Liver (tissue), 9 donors: ENCODE data around the gene FAXC. TPM values are rescaled to one million over a fixed set of nuclear protein-coding genes. Genes with fewer than 3 reads are reported as not detected.

Experiments
- DNase-seq: peaks from one replicate; pipeline ENCODE4 v3.0.0-alpha.2; 2017; ENCODE audit warnings: low spot score
- H3K27ac ChIP-seq, 2 donors: one replicate each; pipeline ENCODE4 v1.7.0; 2013; ENCODE audit warnings: inconsistent platforms in 2 of 2, low read length in 2 of 2, control low read depth in 1 of 2, low read depth in 1 of 2, mild to moderate bottlenecking in 1 of 2
- H3K27me3 ChIP-seq, 4 donors: one replicate each; pipeline versions ENCODE4 v1.6.1 to v1.7.0; 2013; ENCODE audit warnings: low read length in 3 of 4, inconsistent platforms in 1 of 4, mild to moderate bottlenecking in 1 of 4, moderate library complexity in 1 of 4; ENCODE audit not compliant: control insufficient read depth in 4 of 4, insufficient read depth in 4 of 4
- H3K36me3 ChIP-seq, 4 donors: one replicate each; pipeline versions ENCODE4 v1.6.1 to v1.7.0; 2013; ENCODE audit warnings: low read length in 3 of 4, mild to moderate bottlenecking in 3 of 4, low read depth in 1 of 4, moderate library complexity in 1 of 4; ENCODE audit not compliant: control insufficient read depth in 4 of 4, insufficient read depth in 3 of 4
- H3K4me1 ChIP-seq, 4 donors: one replicate each; pipeline versions ENCODE4 v1.6.1 to v1.7.0; 2013; ENCODE audit warnings: low read length in 3 of 4, mild to moderate bottlenecking in 3 of 4, moderate library complexity in 1 of 4; ENCODE audit not compliant: control insufficient read depth in 4 of 4, insufficient read depth in 4 of 4
- H3K4me3 ChIP-seq, 3 donors: one replicate each; pipeline versions ENCODE4 v1.6.1 to v1.7.0; 2013; ENCODE audit warnings: low read length in 3 of 3, control low read depth in 1 of 3, low read depth in 1 of 3, mild to moderate bottlenecking in 1 of 3
- H3K9ac ChIP-seq, 2 donors: one replicate each; pipeline ENCODE4 v1.7.0; 2013; ENCODE audit warnings: low read length in 2 of 2, mild to moderate bottlenecking in 2 of 2, moderate library complexity in 2 of 2, control low read depth in 1 of 2, low read depth in 1 of 2
- H3K9me3 ChIP-seq, 4 donors: one replicate each; pipeline versions ENCODE4 v1.6.1 to v1.7.0; 2013; ENCODE audit warnings: low read length in 3 of 4; ENCODE audit not compliant: control insufficient read depth in 4 of 4
- ATF3 ChIP-seq: IDR thresholded peaks from 2 replicates; pipeline ENCODE4 v1.6.1; 2016; ENCODE audit warnings: antibody characterized with exemption
- FOXA1 ChIP-seq: IDR thresholded peaks from 2 replicates; pipeline ENCODE4 v1.6.1; 2016; ENCODE audit warnings: antibody characterized with exemption
- GABPA ChIP-seq, 2 donors: IDR thresholded peaks in 1 of 2; conservative IDR thresholded peaks in 1 of 2; 2 replicates each; pipeline ENCODE4 v1.6.1; 2016; ENCODE audit warnings: antibody characterized with exemption in 2 of 2, mild to moderate bottlenecking in 1 of 2, moderate library complexity in 1 of 2
- HNF4A ChIP-seq, 2 donors: conservative IDR thresholded peaks; 2 replicates each; pipeline ENCODE4 v1.6.1; 2016; ENCODE audit warnings: antibody characterized with exemption in 2 of 2, mild to moderate bottlenecking in 2 of 2
- HNF4G ChIP-seq: IDR thresholded peaks from 2 replicates; pipeline ENCODE4 v1.6.1; 2016; ENCODE audit warnings: antibody characterized with exemption
- JUND ChIP-seq, 2 donors: IDR thresholded peaks; 2 replicates each; pipeline ENCODE4 v1.6.1; 2016; ENCODE audit warnings: antibody characterized with exemption in 2 of 2
- NR2F2 ChIP-seq: IDR thresholded peaks from 2 replicates; pipeline ENCODE4 v1.6.1; 2016; ENCODE audit warnings: antibody characterized with exemption
- RAD21 ChIP-seq, 2 donors: IDR thresholded peaks; 2 replicates each; pipeline ENCODE4 v1.6.1; 2016; ENCODE audit warnings: antibody characterized with exemption in 2 of 2, mild to moderate bottlenecking in 2 of 2
- RXRA ChIP-seq, 2 donors: IDR thresholded peaks; 2 replicates each; pipeline ENCODE4 v1.6.1; 2017 to 2018; ENCODE audit warnings: antibody characterized with exemption in 2 of 2, mild to moderate bottlenecking in 1 of 2
- TAF1 ChIP-seq: conservative IDR thresholded peaks from 2 replicates; pipeline ENCODE4 v1.6.1; 2016; ENCODE audit warnings: antibody characterized with exemption, mild to moderate bottlenecking
- WGBS: extraction: QIAGEN DNeasy Blood & Tissue Kit; methylation state at CpG from one replicate; pipeline ENCODE4 v1.1.7; 2013; 5-methylcytosine and 5-hydroxymethylcytosine counted together
- polyA plus RNA-seq, 2 donors: library from polyadenylated mRNA; stranded (reverse) in 1 of 2; unstranded in 1 of 2; fragments of 200-250 nt in 1 of 2; fragments of >200 nt in 1 of 2; fragmentation: Nextera tagmentation in 1 of 2; extraction: Ambion mirVana in 1 of 2; gene quantifications; one replicate each; pipeline versions ENCODE4 v1.2.1 to v1.2.3, GENCODE V29; 2013 to 2015
- total RNA-seq, 2 donors: library from RNA; depleted of rRNA; stranded (reverse); fragments of >200 nt; gene quantifications; one replicate each; pipeline ENCODE4 v1.2.3, GENCODE V29; 2014
- TF ChIP-seq, protein P1 (sequence below): fragments of 150-350 bp; IDR thresholded peaks from 2 replicates; pipeline ENCODE4 v1.5.1; 2017; ENCODE audit warnings: improper control_type of control experiment, low read depth, low read length; ENCODE audit not compliant: missing input control
- TF ChIP-seq, protein P2 (sequence below): IDR thresholded peaks from 2 replicates; pipeline ENCODE4 v1.6.1; 2016; ENCODE audit warnings: antibody characterized with exemption, mild to moderate bottlenecking
- donor health status: healthy.
- donor health status: healthy.
- donor health status: healthy.
- donor health status: healthy.
- donor health status: healthy.

The FAXC gene
- total and polyA plus RNA-seq, 4 donors, result under 0.01 to 0.14 TPM; not detected in 2

DNA sequence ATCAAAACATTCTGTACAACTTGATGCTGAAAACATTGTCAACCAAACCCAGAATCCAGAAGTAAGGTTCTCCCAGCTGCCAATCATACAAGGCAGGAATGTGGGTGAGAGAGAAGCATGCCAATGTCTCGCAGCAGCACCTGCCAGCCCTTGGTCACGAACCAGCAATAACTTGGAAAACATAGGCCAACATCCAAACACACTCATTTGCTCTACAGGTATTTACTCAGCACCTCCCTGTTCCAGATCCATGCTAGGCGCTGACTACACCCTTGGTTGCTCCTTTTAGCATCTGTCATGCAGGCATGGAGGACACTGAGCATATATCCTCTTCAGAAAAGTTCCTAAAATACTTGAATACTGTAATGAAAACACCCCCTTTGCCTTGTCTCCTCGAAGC, 63.6 kb downstream of the FAXC start:
- H3K9me3 ChIP-seq, result no peaks in the 10 kb centered on the region
- H3K4me1 ChIP-seq, result no peaks in the 10 kb centered on the region
- TF ChIP-seq TAF1, result no peak
- TF ChIP-seq FOXA1, result no peak
- TF ChIP-seq, protein P1, sequence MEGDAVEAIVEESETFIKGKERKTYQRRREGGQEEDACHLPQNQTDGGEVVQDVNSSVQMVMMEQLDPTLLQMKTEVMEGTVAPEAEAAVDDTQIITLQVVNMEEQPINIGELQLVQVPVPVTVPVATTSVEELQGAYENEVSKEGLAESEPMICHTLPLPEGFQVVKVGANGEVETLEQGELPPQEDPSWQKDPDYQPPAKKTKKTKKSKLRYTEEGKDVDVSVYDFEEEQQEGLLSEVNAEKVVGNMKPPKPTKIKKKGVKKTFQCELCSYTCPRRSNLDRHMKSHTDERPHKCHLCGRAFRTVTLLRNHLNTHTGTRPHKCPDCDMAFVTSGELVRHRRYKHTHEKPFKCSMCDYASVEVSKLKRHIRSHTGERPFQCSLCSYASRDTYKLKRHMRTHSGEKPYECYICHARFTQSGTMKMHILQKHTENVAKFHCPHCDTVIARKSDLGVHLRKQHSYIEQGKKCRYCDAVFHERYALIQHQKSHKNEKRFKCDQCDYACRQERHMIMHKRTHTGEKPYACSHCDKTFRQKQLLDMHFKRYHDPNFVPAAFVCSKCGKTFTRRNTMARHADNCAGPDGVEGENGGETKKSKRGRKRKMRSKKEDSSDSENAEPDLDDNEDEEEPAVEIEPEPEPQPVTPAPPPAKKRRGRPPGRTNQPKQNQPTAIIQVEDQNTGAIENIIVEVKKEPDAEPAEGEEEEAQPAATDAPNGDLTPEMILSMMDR, result no peak
- no peak for TF ChIP-seq NR2F2
- TF ChIP-seq HNF4A (conservative IDR thresholded peaks at IDR 0.05), result no peak
- no peak for TF ChIP-seq RXRA (IDR thresholded peaks at IDR 0.05)
- no peak for TF ChIP-seq HNF4G
- no peak for TF ChIP-seq GABPA (IDR thresholded peaks at IDR 0.05 in 1 of 2, conservative IDR thresholded peaks at IDR 0.05 in 1 of 2)
- TF ChIP-seq, protein P2, sequence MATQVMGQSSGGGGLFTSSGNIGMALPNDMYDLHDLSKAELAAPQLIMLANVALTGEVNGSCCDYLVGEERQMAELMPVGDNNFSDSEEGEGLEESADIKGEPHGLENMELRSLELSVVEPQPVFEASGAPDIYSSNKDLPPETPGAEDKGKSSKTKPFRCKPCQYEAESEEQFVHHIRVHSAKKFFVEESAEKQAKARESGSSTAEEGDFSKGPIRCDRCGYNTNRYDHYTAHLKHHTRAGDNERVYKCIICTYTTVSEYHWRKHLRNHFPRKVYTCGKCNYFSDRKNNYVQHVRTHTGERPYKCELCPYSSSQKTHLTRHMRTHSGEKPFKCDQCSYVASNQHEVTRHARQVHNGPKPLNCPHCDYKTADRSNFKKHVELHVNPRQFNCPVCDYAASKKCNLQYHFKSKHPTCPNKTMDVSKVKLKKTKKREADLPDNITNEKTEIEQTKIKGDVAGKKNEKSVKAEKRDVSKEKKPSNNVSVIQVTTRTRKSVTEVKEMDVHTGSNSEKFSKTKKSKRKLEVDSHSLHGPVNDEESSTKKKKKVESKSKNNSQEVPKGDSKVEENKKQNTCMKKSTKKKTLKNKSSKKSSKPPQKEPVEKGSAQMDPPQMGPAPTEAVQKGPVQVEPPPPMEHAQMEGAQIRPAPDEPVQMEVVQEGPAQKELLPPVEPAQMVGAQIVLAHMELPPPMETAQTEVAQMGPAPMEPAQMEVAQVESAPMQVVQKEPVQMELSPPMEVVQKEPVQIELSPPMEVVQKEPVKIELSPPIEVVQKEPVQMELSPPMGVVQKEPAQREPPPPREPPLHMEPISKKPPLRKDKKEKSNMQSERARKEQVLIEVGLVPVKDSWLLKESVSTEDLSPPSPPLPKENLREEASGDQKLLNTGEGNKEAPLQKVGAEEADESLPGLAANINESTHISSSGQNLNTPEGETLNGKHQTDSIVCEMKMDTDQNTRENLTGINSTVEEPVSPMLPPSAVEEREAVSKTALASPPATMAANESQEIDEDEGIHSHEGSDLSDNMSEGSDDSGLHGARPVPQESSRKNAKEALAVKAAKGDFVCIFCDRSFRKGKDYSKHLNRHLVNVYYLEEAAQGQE, result no peak
- TF ChIP-seq ATF3, result no peak
- no peak for TF ChIP-seq JUND (IDR thresholded peaks at IDR 0.05)
- no peak overlapping the region for H3K4me3 ChIP-seq
- DNase-seq, result no peak
- 57% methylated on average over 4 of the region's 4 CpGs for WGBS
- H3K27ac ChIP-seq, result no peak overlapping the region
- H3K27me3 ChIP-seq, result no peaks in the 10 kb centered on the region
- no peaks in the 10 kb centered on the region for H3K36me3 ChIP-seq
- no peak overlapping the region for H3K9ac ChIP-seq

DNA sequence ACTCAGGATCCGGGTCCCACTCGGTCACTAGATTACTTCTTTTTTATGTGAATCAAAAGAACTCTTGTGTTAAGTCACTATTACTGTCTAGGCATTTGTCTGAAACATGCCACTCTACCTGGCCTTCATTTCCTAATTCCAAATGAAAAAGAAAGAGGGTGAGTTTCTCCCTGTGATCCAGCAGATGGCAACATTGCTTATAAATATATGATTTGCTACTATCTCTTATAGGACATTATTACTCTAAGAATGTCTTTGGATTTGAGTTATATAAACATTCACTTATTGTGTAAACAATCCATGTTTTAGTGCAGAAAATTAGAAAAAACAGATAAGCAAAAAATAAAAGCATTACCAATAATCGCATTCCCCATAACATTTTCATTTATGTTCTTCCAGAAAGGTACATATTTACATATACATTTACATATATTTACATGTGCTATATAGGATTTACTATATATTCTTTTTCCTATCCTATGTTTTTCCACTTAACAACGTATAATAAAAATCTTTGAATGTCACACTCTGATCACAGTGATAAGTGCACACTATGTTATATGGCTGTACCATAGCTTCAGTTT, 66.9 kb downstream of the FAXC start:
- WGBS, result 57% methylated on average over 4 of the region's 4 CpGs
- no peaks in the 10 kb centered on the region for H3K9me3 ChIP-seq
- peaks cover 0 to 1% (median under 1%) of the 10 kb centered on the region in 4 donors for H3K27me3 ChIP-seq
- no peak overlapping the region for H3K9ac ChIP-seq
- H3K27ac ChIP-seq, result no peak overlapping the region
- no peak overlapping the region for H3K4me3 ChIP-seq
- H3K36me3 ChIP-seq, result no peaks in the 10 kb centered on the region
- H3K4me1 ChIP-seq, result no peaks in the 10 kb centered on the region
- DNase-seq, result no peak
- TF ChIP-seq, protein P1, result peak; percentile 37
- no peak for TF ChIP-seq HNF4G
- TF ChIP-seq RAD21 (IDR thresholded peaks at IDR 0.05), result peak; percentile 49 to 55
